ENCODE data around the gene GREB1L. TPM values are rescaled to one million over a fixed set of nuclear protein-coding genes. Genes with fewer than 3 reads are reported as not detected.

Gene GREB1L
- polyA plus RNA-seq, 1 donor from 2014 or later: 23.3 TPM

DNA sequence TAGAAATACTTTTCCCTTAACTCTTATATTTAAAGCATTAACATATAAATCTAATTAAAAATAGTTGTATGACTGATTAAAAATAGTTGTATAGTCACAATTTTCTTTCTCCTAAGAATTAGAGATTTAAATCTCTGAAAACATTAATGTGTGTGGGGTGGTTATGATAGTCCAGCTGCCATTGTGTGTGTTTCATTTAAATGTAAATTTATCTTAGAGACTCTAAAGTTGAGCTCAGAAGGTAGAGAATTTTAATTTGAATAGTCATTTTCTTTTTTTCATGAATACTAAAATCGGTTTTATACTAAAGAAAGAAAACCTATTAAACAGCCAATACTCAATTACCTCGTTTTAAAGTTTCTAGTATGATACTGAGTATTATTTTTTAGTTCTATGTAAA is 18.6 kb downstream of the GREB1L start:
- H3K27ac ChIP-seq (ENCODE audit: low read length): no peak overlapping the region
- peaks cover 19% of the 10 kb centered on the region for H3K79me2 ChIP-seq (replicated peaks; ENCODE audit: insufficient read depth, low read length)
- H2AFZ ChIP-seq (ENCODE audit: low read depth, low read length): no peak overlapping the region
- H3K4me2 ChIP-seq (ENCODE audit: low read length): no peak overlapping the region
- no peaks in the 10 kb centered on the region for H3K9me3 ChIP-seq (ENCODE audit: low read length)
- H3K36me3 ChIP-seq (ENCODE audit: insufficient read depth, low read length): no peaks in the 10 kb centered on the region
- TF ChIP-seq EZH2 (IDR thresholded peaks at IDR 0.05; ENCODE audit: borderline replicate concordance, insufficient read depth, low read length, poor library complexity, severe bottlenecking) (no peak), EP300 (conservative IDR thresholded peaks at IDR 0.05; ENCODE audit: poor library complexity, severe bottlenecking) (no peak), TAF1 (IDR thresholded peaks at IDR 0.05; ENCODE audit: low read depth) (no peak), POLR2AphosphoS5 (IDR thresholded peaks at IDR 0.05) (no peak), RAD21 (conservative IDR thresholded peaks at IDR 0.05) (no peak), MXI1 (conservative IDR thresholded peaks at IDR 0.05; ENCODE audit: poor library complexity, severe bottlenecking) (no peak), REST (IDR thresholded peaks at IDR 0.05; ENCODE audit: borderline replicate concordance) (no peak), SMC3 (conservative IDR thresholded peaks at IDR 0.05; ENCODE audit: poor library complexity) (no peak), CTCF (IDR thresholded peaks at IDR 0.05; ENCODE audit: poor library complexity, severe bottlenecking) (no peak)
- H4K20me1 ChIP-seq (ENCODE audit: insufficient read depth): no peaks in the 10 kb centered on the region
- H3K4me3 ChIP-seq (ENCODE audit: low read length): no peak overlapping the region
- H3F3A ChIP-seq (ENCODE audit: insufficient read depth, low read length, poor library complexity, severe bottlenecking): no peaks in the 10 kb centered on the region
- H3K9ac ChIP-seq (ENCODE audit: low read length): no peak overlapping the region
- no peaks in the 10 kb centered on the region for H3K27me3 ChIP-seq (ENCODE audit: insufficient read depth, low read depth, low read length)
- no peaks in the 10 kb centered on the region for H3K9me2 ChIP-seq (ENCODE audit: insufficient read depth, low read length)

GRCh38 chr18:21261352-21261751 is 19.3 kb downstream of the GREB1L start:
- Histone ChIP-seq H3K79me2 (replicated peaks; ENCODE audit: insufficient read depth, low read length) (peaks cover 13% of the 10 kb centered on the region), H4K20me1 (ENCODE audit: insufficient read depth) (no peaks in the 10 kb centered on the region), H3K27me3 (ENCODE audit: insufficient read depth, low read depth, low read length) (no peaks in the 10 kb centered on the region), H3K4me2 (ENCODE audit: low read length) (no peak overlapping the region), H3F3A (ENCODE audit: insufficient read depth, low read length, poor library complexity, severe bottlenecking) (no peaks in the 10 kb centered on the region), H3K27ac (ENCODE audit: low read length) (no peak overlapping the region), H3K9ac (ENCODE audit: low read length) (no peak overlapping the region), H2AFZ (ENCODE audit: low read depth, low read length) (no peak overlapping the region), H3K4me3 (ENCODE audit: low read length) (no peak overlapping the region), H3K9me3 (ENCODE audit: low read length) (no peaks in the 10 kb centered on the region), H3K9me2 (ENCODE audit: insufficient read depth, low read length) (no peaks in the 10 kb centered on the region), H3K36me3 (ENCODE audit: insufficient read depth, low read length) (no peaks in the 10 kb centered on the region)
- TF ChIP-seq TAF1 (IDR thresholded peaks at IDR 0.05; ENCODE audit: low read depth) (no peak), EZH2 (IDR thresholded peaks at IDR 0.05; ENCODE audit: borderline replicate concordance, insufficient read depth, low read length, poor library complexity, severe bottlenecking) (no peak), EP300 (conservative IDR thresholded peaks at IDR 0.05; ENCODE audit: poor library complexity, severe bottlenecking) (no peak), REST (IDR thresholded peaks at IDR 0.05; ENCODE audit: borderline replicate concordance) (no peak), POLR2AphosphoS5 (IDR thresholded peaks at IDR 0.05) (no peak), SMC3 (conservative IDR thresholded peaks at IDR 0.05; ENCODE audit: poor library complexity) (no peak), MXI1 (conservative IDR thresholded peaks at IDR 0.05; ENCODE audit: poor library complexity, severe bottlenecking) (no peak), RAD21 (conservative IDR thresholded peaks at IDR 0.05) (no peak), CTCF (IDR thresholded peaks at IDR 0.05; ENCODE audit: poor library complexity, severe bottlenecking) (no peak)
